Nephron (organoid): ENCODE results near the gene SSC5D.

Experiments
- H3K27ac Mint-ChIP-seq, 3 experiments: 2 replicates each; pipeline ENCODE4 v1.8.0; 2020; ENCODE audit warnings: mixed read lengths in 3 of 3, mild to moderate bottlenecking in 2 of 3, moderate library complexity in 1 of 3
- H3K27me3 Mint-ChIP-seq: 2 replicates; pipeline ENCODE4 v1.8.0; 2021; ENCODE audit warnings: low read depth, mild to moderate bottlenecking, moderate library complexity, mixed read lengths
- H3K36me3 Mint-ChIP-seq: 2 replicates; pipeline ENCODE4 v1.8.0; 2020; ENCODE audit warnings: low read depth, mixed read lengths
- H3K4me1 Mint-ChIP-seq: 2 replicates; pipeline ENCODE4 v1.8.0; 2020; ENCODE audit warnings: mixed read lengths
- H3K4me3 Mint-ChIP-seq, 3 experiments: 2 replicates each; pipeline ENCODE4 v1.8.0; 2020; ENCODE audit warnings: mild to moderate bottlenecking in 3 of 3, mixed read lengths in 3 of 3, moderate library complexity in 2 of 3
- H3K9me3 Mint-ChIP-seq: 2 replicates; pipeline ENCODE4 v1.8.0; 2020; ENCODE audit warnings: mixed read lengths
- TF ChIP-seq, protein P1 (sequence below), 3 experiments: fragments of 200-600 bp; sonication (generic); IDR thresholded peaks; one replicate each; pipeline ENCODE4 v1.5.0; 2021; ENCODE audit warnings: antibody characterized with exemption in 3 of 3; ENCODE audit not compliant: unreplicated experiment in 3 of 3

Gene SSC5D

DNA sequence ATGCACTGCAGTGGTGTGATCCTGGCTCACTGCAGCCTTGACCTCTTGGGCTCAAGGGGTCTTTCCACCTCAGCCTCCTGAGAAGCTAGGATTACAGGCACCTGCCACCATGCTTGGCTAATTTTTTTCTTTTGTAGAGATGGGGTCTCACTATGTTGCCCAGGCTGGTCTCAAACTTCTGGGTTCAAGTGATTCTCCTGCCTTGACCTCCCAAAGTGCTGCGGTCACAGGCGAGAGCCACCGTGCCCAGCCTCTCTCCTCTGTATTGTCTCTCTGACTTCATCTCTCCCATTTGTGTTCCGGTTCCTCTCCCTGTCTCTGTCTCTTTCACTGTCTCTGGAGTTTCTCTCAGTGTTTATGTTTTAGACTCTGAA is 22.0 kb upstream of the SSC5D start:
- Mint-ChIP-seq H3K4me3 (no peak overlapping the region), H3K4me1 (peaks cover 16% of the 10 kb centered on the region), H3K27ac (peak overlapping the region in 1 of 3 experiments; percentile 5), H3K36me3 (no peaks in the 10 kb centered on the region), H3K27me3 (no peaks in the 10 kb centered on the region), H3K9me3 (no peaks in the 10 kb centered on the region)
- TF ChIP-seq, protein P1, sequence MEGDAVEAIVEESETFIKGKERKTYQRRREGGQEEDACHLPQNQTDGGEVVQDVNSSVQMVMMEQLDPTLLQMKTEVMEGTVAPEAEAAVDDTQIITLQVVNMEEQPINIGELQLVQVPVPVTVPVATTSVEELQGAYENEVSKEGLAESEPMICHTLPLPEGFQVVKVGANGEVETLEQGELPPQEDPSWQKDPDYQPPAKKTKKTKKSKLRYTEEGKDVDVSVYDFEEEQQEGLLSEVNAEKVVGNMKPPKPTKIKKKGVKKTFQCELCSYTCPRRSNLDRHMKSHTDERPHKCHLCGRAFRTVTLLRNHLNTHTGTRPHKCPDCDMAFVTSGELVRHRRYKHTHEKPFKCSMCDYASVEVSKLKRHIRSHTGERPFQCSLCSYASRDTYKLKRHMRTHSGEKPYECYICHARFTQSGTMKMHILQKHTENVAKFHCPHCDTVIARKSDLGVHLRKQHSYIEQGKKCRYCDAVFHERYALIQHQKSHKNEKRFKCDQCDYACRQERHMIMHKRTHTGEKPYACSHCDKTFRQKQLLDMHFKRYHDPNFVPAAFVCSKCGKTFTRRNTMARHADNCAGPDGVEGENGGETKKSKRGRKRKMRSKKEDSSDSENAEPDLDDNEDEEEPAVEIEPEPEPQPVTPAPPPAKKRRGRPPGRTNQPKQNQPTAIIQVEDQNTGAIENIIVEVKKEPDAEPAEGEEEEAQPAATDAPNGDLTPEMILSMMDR (IDR thresholded peaks at IDR 0.05; ENCODE audit: unreplicated experiment in 3 of 3) = no peak

DNA sequence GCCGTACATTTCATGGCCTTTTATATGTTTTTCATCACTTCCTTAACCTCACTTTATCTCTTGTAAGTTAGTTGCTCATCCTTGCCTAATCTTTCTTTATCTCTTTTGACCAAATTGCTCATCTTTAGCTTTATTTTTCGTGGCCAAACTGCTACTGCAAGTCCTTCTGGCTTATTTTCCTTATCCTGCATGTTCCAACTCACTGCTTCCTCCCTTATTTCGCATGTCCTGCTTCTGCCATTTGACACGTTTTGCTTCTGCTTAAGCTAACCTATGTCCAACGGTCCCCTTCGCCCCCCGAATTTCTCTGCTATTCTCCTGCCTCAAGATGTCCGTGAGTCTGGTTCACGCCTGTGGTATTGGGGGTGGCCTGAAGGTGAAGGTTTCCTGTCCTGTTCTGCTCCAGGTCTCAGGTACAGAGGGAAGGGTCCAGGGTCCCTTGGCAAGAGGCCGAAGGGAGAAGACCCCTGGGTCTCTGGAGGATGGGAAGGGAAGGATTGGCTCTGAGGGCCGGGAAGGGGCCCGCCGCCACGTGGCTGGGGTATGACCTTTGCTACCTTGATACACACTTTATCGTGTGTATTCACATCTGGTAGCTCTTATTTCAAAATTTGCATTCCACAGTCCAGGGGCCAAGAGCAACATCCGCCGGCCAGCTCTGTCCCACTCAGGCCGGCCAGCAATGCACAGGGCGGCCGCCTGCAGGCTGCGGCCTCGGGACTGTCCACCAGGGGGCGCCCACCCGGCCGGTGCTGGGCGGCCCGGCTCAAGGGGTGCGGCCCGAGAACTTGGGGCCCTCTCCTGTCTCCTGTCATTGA is 20.8 kb upstream of the SSC5D start:
- TF ChIP-seq, protein P1 (IDR thresholded peaks at IDR 0.05; ENCODE audit: unreplicated experiment in 3 of 3) = peak; percentile 98 to 99 (median 98)
- Mint-ChIP-seq H3K4me3 (peak overlapping the region; percentile 8 to 47 (median 27)), H3K27ac (peak overlapping the region in 2 of 3 experiments; percentile 43 to 47), H3K27me3 (no peaks in the 10 kb centered on the region), H3K36me3 (no peaks in the 10 kb centered on the region), H3K9me3 (no peaks in the 10 kb centered on the region), H3K4me1 (peaks cover 11% of the 10 kb centered on the region)

DNA sequence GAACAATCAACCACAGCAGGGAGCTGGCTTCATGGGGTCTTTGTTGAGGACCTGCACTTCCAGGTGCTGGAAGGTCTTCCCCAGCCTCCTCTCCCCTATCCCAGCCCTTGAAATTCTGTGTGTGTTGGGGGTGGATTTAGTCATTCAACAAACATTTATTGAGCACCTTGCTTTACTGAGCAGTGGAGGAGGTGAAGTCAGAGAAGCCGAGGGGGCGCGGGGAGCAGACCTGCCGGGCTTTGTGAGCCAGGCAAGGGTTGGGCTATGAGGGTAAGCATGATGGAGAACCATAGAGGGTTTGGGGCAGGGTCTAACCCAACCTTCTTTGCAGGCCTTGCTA is 20.2 kb upstream of the SSC5D start:
- Mint-ChIP-seq H3K27me3 (peaks cover under 1% of the 10 kb centered on the region), H3K4me3 (peak overlapping the region in 2 of 3 experiments; percentile 20 to 27), H3K36me3 (no peaks in the 10 kb centered on the region), H3K27ac (peak overlapping the region in 1 of 3 experiments; percentile 47), H3K9me3 (no peaks in the 10 kb centered on the region), H3K4me1 (peaks cover 12% of the 10 kb centered on the region)
- TF ChIP-seq, protein P1 (IDR thresholded peaks at IDR 0.05; ENCODE audit: unreplicated experiment in 3 of 3) = peak in 1 of 3 experiments; percentile 5

DNA sequence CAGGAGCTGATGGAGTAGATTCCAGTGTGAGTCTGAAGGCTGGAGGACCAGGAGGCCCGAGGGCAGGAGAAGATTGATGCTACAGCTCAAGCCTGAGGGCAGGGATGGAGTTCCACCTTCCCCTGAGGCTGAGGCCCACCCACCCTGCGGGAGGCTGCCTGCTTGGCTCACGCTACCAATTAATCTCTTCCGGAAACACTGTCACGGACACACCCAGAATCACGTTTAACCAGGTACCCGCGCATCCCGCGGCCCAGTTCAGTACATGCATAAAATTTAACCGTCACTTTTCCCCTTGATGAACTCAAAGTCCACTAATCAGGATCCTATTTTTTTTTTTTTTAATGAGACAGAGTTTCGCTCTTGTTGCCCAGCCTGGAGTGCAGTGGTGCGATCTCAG is 17.0 kb upstream of the SSC5D start:
- Mint-ChIP-seq H3K27ac (peak overlapping the region; percentile 63 to 86 (median 80)), H3K27me3 (peaks cover 4% of the 10 kb centered on the region), H3K36me3 (no peaks in the 10 kb centered on the region), H3K9me3 (no peaks in the 10 kb centered on the region), H3K4me1 (peaks cover 22% of the 10 kb centered on the region), H3K4me3 (peak overlapping the region in 2 of 3 experiments; percentile 38 to 62)
- TF ChIP-seq, protein P1 (IDR thresholded peaks at IDR 0.05; ENCODE audit: unreplicated experiment in 3 of 3) = no peak

DNA sequence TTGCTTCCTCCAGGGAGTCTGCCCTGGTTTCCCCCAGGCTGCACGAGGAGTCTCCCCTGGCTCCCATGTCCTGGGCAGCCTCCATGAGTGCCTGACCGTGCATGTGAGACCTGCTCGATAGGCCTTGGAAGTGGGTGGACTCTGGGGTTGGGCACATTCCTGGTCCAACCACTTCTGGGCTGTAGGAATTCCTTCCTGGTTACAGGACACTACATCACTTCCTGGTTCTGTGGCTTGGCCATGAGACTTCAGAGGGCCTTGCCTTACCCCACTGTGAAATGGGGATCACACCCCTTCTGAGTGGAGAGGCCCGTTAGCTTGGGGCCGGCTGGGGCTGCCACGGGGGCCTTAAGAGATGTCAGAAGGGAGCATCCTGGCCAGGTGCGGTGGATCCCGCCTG is 15.8 kb upstream of the SSC5D start:
- no peaks in the 10 kb centered on the region for H3K36me3 Mint-ChIP-seq
- peaks cover 24% of the 10 kb centered on the region for H3K4me1 Mint-ChIP-seq
- peaks cover 8% of the 10 kb centered on the region for H3K27me3 Mint-ChIP-seq
- H3K27ac Mint-ChIP-seq = no peak overlapping the region
- TF ChIP-seq, protein P1 (IDR thresholded peaks at IDR 0.05; ENCODE audit: unreplicated experiment in 3 of 3) = no peak
- H3K4me3 Mint-ChIP-seq = no peak overlapping the region
- H3K9me3 Mint-ChIP-seq = no peaks in the 10 kb centered on the region
